Stimulated activated effector memory CD8-positive, alpha-beta T cell treated with anti-CD3 and anti-CD28 coated beads, Interleukin-12 subunit alpha, Interleukin-12 subunit beta, amount 100 ng/mL, for 72 hours (primary cell): ENCODE data around the gene RHEBL1.

Experiments
- ATAC-seq: fragments of 150-1000 bp; cut with Tn5 transposase; 2 replicates; pipeline ENCODE4 v1.10.0; 2021
- DNase-seq, 2 donors: peaks; one replicate each; pipeline ENCODE4 v3.0.0; 2021 to 2022; ENCODE audit warnings: low spot score in 2 of 2
- H3K27ac Mint-ChIP-seq: one replicate; pipeline ENCODE4 v1.8.0; 2022; ENCODE audit warnings: mild to moderate bottlenecking, mixed read lengths
- H3K36me3 Mint-ChIP-seq: one replicate; pipeline ENCODE4 v1.8.0; 2022; ENCODE audit warnings: mild to moderate bottlenecking, mixed read lengths
- H3K4me1 Mint-ChIP-seq: one replicate; pipeline ENCODE4 v1.8.0; 2022; ENCODE audit warnings: mixed read lengths
- H3K4me3 Mint-ChIP-seq: one replicate; pipeline ENCODE4 v1.8.0; 2022; ENCODE audit warnings: mild to moderate bottlenecking, mixed read lengths
- H3K9me3 Mint-ChIP-seq: one replicate; pipeline ENCODE4 v1.8.0; 2022; ENCODE audit warnings: mixed read lengths

The RHEBL1 gene

GRCh38 chr12:49026101-49026500, 43.7 kb downstream of the RHEBL1 start:
- no peak for DNase-seq
- Mint-ChIP-seq H3K4me3 (no peak overlapping the region), H3K36me3 (peaks cover 96% of the 10 kb centered on the region), H3K4me1 (no peaks in the 10 kb centered on the region), H3K27ac (peak overlapping the region; percentile 45), H3K9me3 (no peaks in the 10 kb centered on the region)
- no peak for ATAC-seq

GRCh38 chr12:49025463-49025862, 44.3 kb downstream of the RHEBL1 start:
- no peak overlapping the region for H3K4me3 Mint-ChIP-seq
- H3K9me3 Mint-ChIP-seq, result no peaks in the 10 kb centered on the region
- peak; percentile 51 for ATAC-seq
- peaks cover 94% of the 10 kb centered on the region for H3K36me3 Mint-ChIP-seq
- no peak for DNase-seq
- peak overlapping the region; percentile 45 for H3K27ac Mint-ChIP-seq
- H3K4me1 Mint-ChIP-seq, result no peaks in the 10 kb centered on the region

- DNase-seq, result no peak
- H3K27ac Mint-ChIP-seq, result peak overlapping the region; percentile 9
- no peak overlapping the region for H3K4me3 Mint-ChIP-seq
- H3K36me3 Mint-ChIP-seq, result peaks cover 91% of the 10 kb centered on the region
- peaks cover 6% of the 10 kb centered on the region for H3K4me1 Mint-ChIP-seq
- H3K9me3 Mint-ChIP-seq, result no peaks in the 10 kb centered on the region
- no peak for ATAC-seq
Observed at GRCh38 chr12:49024543-49024942, 45.2 kb downstream of the RHEBL1 start.

GRCh38 chr12:49023812-49024211, 46.0 kb downstream of the RHEBL1 start:
- no peaks in the 10 kb centered on the region for H3K9me3 Mint-ChIP-seq
- peak overlapping the region; percentile 5 for H3K27ac Mint-ChIP-seq
- ATAC-seq (no peak), DNase-seq (no peak)
- no peak overlapping the region for H3K4me3 Mint-ChIP-seq
- H3K4me1 Mint-ChIP-seq, result peaks cover 12% of the 10 kb centered on the region
- H3K36me3 Mint-ChIP-seq, result peaks cover 86% of the 10 kb centered on the region

- ATAC-seq (no peak), DNase-seq (no peak)
- peak overlapping the region; percentile 5 for H3K27ac Mint-ChIP-seq
- H3K4me1 Mint-ChIP-seq, result peaks cover 19% of the 10 kb centered on the region
- H3K9me3 Mint-ChIP-seq, result no peaks in the 10 kb centered on the region
- no peak overlapping the region for H3K4me3 Mint-ChIP-seq
- peaks cover 86% of the 10 kb centered on the region for H3K36me3 Mint-ChIP-seq
Observed at GRCh38 chr12:49022558-49023178, 47.1 kb downstream of the RHEBL1 start.

GRCh38 chr12:49021292-49021915, 48.4 kb downstream of the RHEBL1 start:
- DNase-seq, result no peak
- peaks cover 32% of the 10 kb centered on the region for H3K4me1 Mint-ChIP-seq
- no peak overlapping the region for H3K4me3 Mint-ChIP-seq
- H3K36me3 Mint-ChIP-seq, result peaks cover 86% of the 10 kb centered on the region
- ATAC-seq, result no peak
- no peaks in the 10 kb centered on the region for H3K9me3 Mint-ChIP-seq
- peak overlapping the region; percentile 5 for H3K27ac Mint-ChIP-seq

GRCh38 chr12:49020441-49020840, 49.3 kb downstream of the RHEBL1 start:
- ATAC-seq, result no peak
- H3K27ac Mint-ChIP-seq, result no peak overlapping the region
- peaks cover 85% of the 10 kb centered on the region for H3K36me3 Mint-ChIP-seq

GRCh38 chr12:49019443-49020324, 50.1 kb downstream of the RHEBL1 start:
- ATAC-seq, result no peak
- Mint-ChIP-seq H3K4me1 (peaks cover 45% of the 10 kb centered on the region), H3K27ac (peak overlapping the region; percentile 96), H3K9me3 (no peaks in the 10 kb centered on the region), H3K36me3 (peaks cover 80% of the 10 kb centered on the region), H3K4me3 (peak overlapping the region; percentile 88)
- DNase-seq, result no peak

More at GRCh38 chr12:49020441-49020840, 49.3 kb downstream of the RHEBL1 start:
- peaks cover 40% of the 10 kb centered on the region for H3K4me1 Mint-ChIP-seq
- no peak for DNase-seq
- H3K9me3 Mint-ChIP-seq, result no peaks in the 10 kb centered on the region
- H3K4me3 Mint-ChIP-seq, result no peak overlapping the region

GRCh38 chr12:49019120-49019430, 50.7 kb downstream of the RHEBL1 start:
- H3K4me3 Mint-ChIP-seq, result peak overlapping the region; percentile 88
- H3K9me3 Mint-ChIP-seq, result no peaks in the 10 kb centered on the region
- H3K27ac Mint-ChIP-seq, result peak overlapping the region; percentile 96
- H3K36me3 Mint-ChIP-seq, result peaks cover 79% of the 10 kb centered on the region
- ATAC-seq (no peak), DNase-seq (no peak)
- peaks cover 45% of the 10 kb centered on the region for H3K4me1 Mint-ChIP-seq

GRCh38 chr12:49018261-49019119, 51.3 kb downstream of the RHEBL1 start, which contains the start of gene PRKAG1:
TSS of gene PRKAG1 (minus strand) at chr12:49018776. CDS start at chr12:49018740, 36 bp downstream.
- Mint-ChIP-seq H3K9me3 (no peaks in the 10 kb centered on the region), H3K36me3 (peaks cover 80% of the 10 kb centered on the region), H3K4me3 (peak within 1 kb of the TSS; percentile 88), H3K27ac (peak within 1 kb of the TSS; percentile 96), H3K4me1 (peaks cover 45% of the 10 kb centered on the region)
- ATAC-seq (peak; percentile 93), DNase-seq (peak; percentile 90 to 96)

GRCh38 chr12:49017891-49018260, 51.9 kb downstream of the RHEBL1 start:
- Mint-ChIP-seq H3K4me3 (peak overlapping the region; percentile 88), H3K9me3 (no peaks in the 10 kb centered on the region), H3K27ac (peak overlapping the region; percentile 96), H3K36me3 (peaks cover 81% of the 10 kb centered on the region), H3K4me1 (peaks cover 45% of the 10 kb centered on the region)
- DNase-seq, result peak in 1 of 2 donors; percentile 73
- peak; percentile 55 for ATAC-seq

GRCh38 chr12:49015196-49015595, 54.6 kb downstream of the RHEBL1 start:
- DNase-seq (no peak), ATAC-seq (no peak)
- Mint-ChIP-seq H3K36me3 (peaks cover 84% of the 10 kb centered on the region), H3K27ac (peak overlapping the region; percentile 29), H3K9me3 (no peaks in the 10 kb centered on the region), H3K4me1 (peaks cover 45% of the 10 kb centered on the region), H3K4me3 (no peak overlapping the region)
